Activated T-helper 2 cell treated with anti-CD3 and anti-CD28 coated beads, Interferon-gamma antibody, Interleukin-2, Interleukin-4, amounts not matched to agents 10 μg/mL and 5 μg/mL and 100 μg/mL, durations not matched to agents 14 hours and 24 hours and 36 hours (primary cell): Measurements from ENCODE around the gene SMS. TPM values are rescaled to one million over a fixed set of nuclear protein-coding genes. Genes with fewer than 3 reads are reported as not detected.
"Not testable (repeated sequence)": the region's sequence is repeated elsewhere in the genome, so short reads cannot be mapped to it uniquely, and the experiment has no call there.

ENCODE experiments used
- DNase-seq: peaks from one replicate; pipeline ENCODE4 v3.0.0; 2021; ENCODE audit warnings: low spot score
- H3K27ac Mint-ChIP-seq: one replicate; pipeline ENCODE4 v1.8.0; 2021; ENCODE audit warnings: mixed read lengths
- H3K27me3 Mint-ChIP-seq: one replicate; pipeline ENCODE4 v1.8.0; 2021; ENCODE audit warnings: low read depth, mixed read lengths
- H3K36me3 Mint-ChIP-seq: one replicate; pipeline ENCODE4 v1.8.0; 2021; ENCODE audit warnings: low read depth, mixed read lengths
- H3K4me1 Mint-ChIP-seq: one replicate; pipeline ENCODE4 v1.8.0; 2021; ENCODE audit warnings: low read depth, mixed read lengths
- H3K4me3 Mint-ChIP-seq: one replicate; pipeline ENCODE4 v1.8.0; 2021; ENCODE audit warnings: low read depth, mild to moderate bottlenecking, moderate library complexity, mixed read lengths
- H3K9me3 Mint-ChIP-seq: one replicate; pipeline ENCODE4 v1.8.0; 2021; ENCODE audit warnings: mixed read lengths
- intact Hi-C: fragments of 100-400 bp; cut with micrococcal nuclease; formaldehyde crosslinking; loops from one replicate; pipeline ENCODE4 v1.15.1; 2023
- total RNA-seq: library from RNA; stranded (reverse); gene quantifications from 2 replicates; pipeline ENCODE4 v1.2.3, GENCODE V29; 2022

Gene SMS
- total RNA-seq, 1 donor from 2014 or later = 143 TPM

DNA sequence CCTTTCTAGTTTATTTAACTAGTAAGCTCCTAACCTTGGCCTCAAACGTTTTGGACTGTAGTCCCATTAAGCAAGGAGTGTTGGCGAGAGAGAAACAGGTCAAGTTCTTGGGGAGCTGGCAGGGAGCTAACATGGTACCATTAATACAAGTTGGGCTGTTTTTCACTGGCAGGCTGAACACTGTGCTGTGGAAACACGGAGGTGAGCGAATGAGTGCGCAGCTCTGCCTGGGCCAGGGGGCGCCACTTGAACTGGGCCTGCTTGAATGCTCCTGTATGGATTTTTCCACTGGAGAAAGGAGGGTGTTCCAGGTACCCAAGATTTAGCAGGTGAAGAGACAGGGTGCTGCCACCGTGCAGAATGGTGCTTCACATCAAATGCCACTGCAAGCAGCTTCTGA, 7.4 kb upstream of the SMS start:
- H3K27me3 Mint-ChIP-seq = no peaks in the 10 kb centered on the region
- H3K27ac Mint-ChIP-seq = peak overlapping the region; percentile 62
- H3K4me1 Mint-ChIP-seq = peaks cover 31% of the 10 kb centered on the region
- H3K36me3 Mint-ChIP-seq = peaks cover 12% of the 10 kb centered on the region
- H3K4me3 Mint-ChIP-seq = no peak overlapping the region
- peaks cover 15% of the 10 kb centered on the region for H3K9me3 Mint-ChIP-seq
- intact Hi-C loops = loop anchor here (5.0 kb wide), 1 partner anchor 91 kb away; no protein-coding TSS in a partner anchor
- DNase-seq = no peak

DNA sequence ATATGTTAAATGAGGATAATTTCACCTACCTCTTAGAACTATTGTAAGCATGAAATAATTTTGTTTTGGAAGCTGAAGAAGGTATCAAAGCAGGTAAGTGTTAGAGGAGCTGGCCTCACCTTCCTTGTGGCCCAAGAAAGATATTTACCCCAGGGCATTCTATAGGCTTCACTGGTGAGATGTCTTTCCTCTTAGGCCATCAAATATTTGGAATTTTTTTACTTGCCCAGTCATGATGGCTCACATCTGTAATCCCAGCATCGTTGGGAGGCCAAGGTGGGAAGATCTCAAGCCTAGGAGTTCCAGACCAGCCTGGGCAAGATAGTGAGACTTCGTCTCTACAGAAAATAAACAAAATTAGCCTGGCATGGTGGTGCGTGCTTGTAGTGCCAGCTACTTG, 6.1 kb upstream of the SMS start:
- intact Hi-C loops = loop anchor here (5.0 kb wide), 1 partner anchor 92 kb away; no protein-coding TSS in a partner anchor
- Mint-ChIP-seq H3K9me3 (peaks cover 7% of the 10 kb centered on the region), H3K27me3 (no peaks in the 10 kb centered on the region), H3K27ac (no peak overlapping the region), H3K36me3 (peaks cover 5% of the 10 kb centered on the region), H3K4me1 (peaks cover 26% of the 10 kb centered on the region), H3K4me3 (no peak overlapping the region)
- no peak for DNase-seq

DNA sequence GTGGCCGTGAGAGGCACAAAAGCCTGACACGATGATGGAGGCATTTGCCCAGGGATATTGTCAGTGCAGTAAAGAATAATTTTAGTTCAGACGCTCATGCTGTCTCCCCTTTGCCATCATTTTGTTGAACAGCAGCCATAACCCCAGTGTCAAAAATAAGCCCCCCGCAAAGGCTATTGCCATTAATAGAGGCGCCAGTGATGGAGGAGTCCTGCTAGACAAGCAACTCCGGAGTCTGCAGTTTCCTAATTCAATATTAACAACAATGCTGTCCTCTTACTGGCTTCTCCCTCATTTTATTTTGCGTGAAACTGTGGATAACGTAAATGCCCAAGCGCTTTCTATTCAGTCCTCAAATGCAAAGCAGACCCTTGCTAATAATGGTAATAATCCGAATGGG, 603 bp upstream of the SMS start:
- Mint-ChIP-seq H3K36me3 (peaks cover 23% of the 10 kb centered on the region), H3K4me1 (peaks cover 31% of the 10 kb centered on the region), H3K4me3 (peak overlapping the region; percentile 51), H3K27ac (peak overlapping the region; percentile 84), H3K27me3 (no peaks in the 10 kb centered on the region), H3K9me3 (no peaks in the 10 kb centered on the region)
- DNase-seq = no peak
- intact Hi-C loops = loop anchor here (1.0 to 10.0 kb wide), 5 partner anchors 8 to 1415 kb away; partner anchors contain the start of gene MBTPS2

DNA sequence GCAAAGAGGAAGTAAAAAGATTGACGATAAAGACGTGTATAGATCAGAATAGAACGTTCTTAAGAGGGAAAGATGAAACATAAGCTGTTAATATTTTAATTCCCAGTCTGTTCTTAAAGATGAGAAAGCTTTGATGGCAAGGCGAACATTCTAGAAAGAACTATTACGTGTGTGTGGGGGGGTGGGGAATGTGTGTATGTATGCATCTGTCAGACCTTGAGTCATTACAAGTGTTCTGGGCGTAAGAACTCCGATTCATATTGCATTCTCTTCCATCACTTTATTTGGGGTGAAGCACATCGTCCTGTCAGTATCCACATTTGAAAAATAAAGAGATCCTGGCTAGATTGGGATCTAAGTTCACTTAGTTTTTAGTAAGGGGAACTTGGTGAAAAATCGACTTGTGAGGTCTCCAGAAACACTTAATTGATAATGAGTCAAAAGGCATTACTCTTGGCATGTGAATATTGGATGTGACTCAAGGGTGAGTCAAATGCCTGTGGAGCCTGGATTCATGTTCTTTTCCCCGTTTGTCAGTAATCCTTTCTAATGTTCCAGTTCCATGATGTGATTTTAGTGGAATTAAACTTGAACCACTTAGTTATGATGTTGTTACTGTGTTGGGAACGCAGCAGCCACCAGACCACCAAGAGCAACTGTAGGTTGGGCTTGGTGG, 3.1 kb downstream of the SMS start:
- peak overlapping the region; percentile 61 for H3K4me3 Mint-ChIP-seq
- H3K27me3 Mint-ChIP-seq = no peaks in the 10 kb centered on the region
- no peak for DNase-seq
- H3K27ac Mint-ChIP-seq = peak overlapping the region; percentile 74
- no peaks in the 10 kb centered on the region for H3K9me3 Mint-ChIP-seq
- H3K4me1 Mint-ChIP-seq = peaks cover 48% of the 10 kb centered on the region
- H3K36me3 Mint-ChIP-seq = peaks cover 30% of the 10 kb centered on the region
- intact Hi-C loops = loop anchor here (10.0 kb wide), 1 partner anchor 1419 kb away; no protein-coding TSS in a partner anchor

DNA sequence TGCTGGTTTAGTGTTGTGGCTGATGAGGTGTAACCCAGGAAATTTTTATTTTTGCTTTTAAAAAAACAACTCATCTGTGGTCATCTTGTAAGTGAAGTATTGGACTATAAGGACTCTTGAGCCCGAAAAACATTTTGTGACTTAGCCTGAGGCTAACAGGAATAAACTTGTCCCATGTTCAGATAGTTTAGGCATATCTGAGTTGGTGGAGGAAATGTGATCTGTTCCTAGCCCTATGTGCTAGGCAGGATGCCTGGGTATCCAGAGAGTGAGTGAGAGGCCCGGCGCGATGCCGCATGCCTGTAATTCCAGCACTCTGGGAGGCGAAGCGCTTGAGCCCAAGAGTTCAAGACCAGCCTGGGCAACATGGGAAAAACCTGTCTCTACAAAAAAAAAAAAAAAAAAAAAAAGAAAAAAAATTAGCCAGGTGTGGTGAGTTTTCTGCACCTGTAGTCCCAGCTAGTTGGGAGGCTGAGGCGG, 3.7 kb downstream of the SMS start:
- H3K4me1 Mint-ChIP-seq = peaks cover 50% of the 10 kb centered on the region

DNA sequence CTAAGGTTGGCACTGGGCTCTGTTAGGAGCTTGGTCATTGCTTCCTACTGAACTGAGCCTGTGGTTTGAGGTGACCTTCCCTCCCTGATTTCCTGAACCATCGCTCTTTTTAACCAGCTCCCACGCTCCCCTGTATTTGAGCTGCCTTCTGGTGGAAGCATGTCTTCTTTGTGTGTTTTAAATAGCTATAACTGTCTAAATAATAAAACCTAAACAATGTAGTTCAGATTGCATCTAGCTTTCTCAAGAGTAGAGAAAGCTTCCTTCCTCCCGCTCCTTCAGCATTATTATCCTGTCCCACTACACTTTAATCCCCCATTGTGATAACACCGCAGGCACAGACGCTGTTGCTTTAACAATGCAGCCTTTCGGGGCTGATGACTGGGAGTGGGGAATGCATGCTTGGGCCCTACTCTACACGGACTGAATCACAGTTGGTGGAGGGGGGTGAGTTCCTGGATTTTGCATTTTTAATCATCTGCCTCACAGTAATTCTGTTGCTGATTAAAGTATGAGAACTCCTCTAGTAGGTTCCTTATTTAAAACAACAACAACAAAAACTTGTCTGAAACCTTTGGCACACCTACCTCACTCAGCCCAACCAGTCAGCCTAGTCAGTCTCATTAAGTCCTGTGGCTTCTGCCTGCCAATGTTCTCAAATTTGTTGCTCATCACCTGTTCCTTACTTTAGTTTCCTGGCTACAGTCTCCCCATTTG, 6.6 kb downstream of the SMS start:
- intact Hi-C loops = loop anchor here (10.0 kb wide), 1 partner anchor 1422 kb away; no protein-coding TSS in a partner anchor
- H3K36me3 Mint-ChIP-seq = peaks cover 29% of the 10 kb centered on the region
- peak overlapping the region; percentile 49 for H3K27ac Mint-ChIP-seq
- no peak for DNase-seq
- H3K27me3 Mint-ChIP-seq = no peaks in the 10 kb centered on the region
- H3K9me3 Mint-ChIP-seq = no peaks in the 10 kb centered on the region
- no peak overlapping the region for H3K4me3 Mint-ChIP-seq
- peaks cover 45% of the 10 kb centered on the region for H3K4me1 Mint-ChIP-seq

More for the DNA sequence above, 3.7 kb downstream of the SMS start:
- Mint-ChIP-seq H3K27me3 (no peaks in the 10 kb centered on the region), H3K36me3 (peaks cover 30% of the 10 kb centered on the region), H3K27ac (no peak overlapping the region), H3K9me3 (no peaks in the 10 kb centered on the region), H3K4me3 (no peak overlapping the region)
- intact Hi-C loops = loop anchor here (10.0 kb wide), 1 partner anchor 1419 kb away; no protein-coding TSS in a partner anchor
- DNase-seq = no peak

DNA sequence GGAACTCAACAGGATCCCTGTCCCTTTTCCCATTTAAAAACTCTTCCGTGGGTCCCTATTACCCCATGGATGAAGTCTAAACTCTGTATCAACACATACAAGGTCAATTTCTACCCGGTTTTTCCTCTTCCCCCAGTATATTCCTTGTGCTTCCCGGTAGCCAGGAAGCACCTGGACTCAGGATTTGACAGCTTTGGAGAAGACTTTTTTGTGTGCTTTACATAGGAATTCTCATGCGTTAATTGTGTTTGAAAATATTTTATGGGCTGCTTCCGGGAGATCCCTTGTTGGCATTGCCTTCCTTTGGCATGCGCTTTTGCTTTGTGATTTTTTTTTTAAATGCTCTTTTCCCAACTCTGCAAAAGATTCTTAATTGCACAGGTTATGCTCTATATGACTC, 7.2 kb downstream of the SMS start:
- peaks cover 42% of the 10 kb centered on the region for H3K4me1 Mint-ChIP-seq
- no peak for DNase-seq
- intact Hi-C loops = loop anchor here (10.0 kb wide), 1 partner anchor 1423 kb away; no protein-coding TSS in a partner anchor
- peaks cover 24% of the 10 kb centered on the region for H3K36me3 Mint-ChIP-seq
- no peaks in the 10 kb centered on the region for H3K9me3 Mint-ChIP-seq
- H3K4me3 Mint-ChIP-seq = no peak overlapping the region
- H3K27me3 Mint-ChIP-seq = no peaks in the 10 kb centered on the region
- H3K27ac Mint-ChIP-seq = no peak overlapping the region

DNA sequence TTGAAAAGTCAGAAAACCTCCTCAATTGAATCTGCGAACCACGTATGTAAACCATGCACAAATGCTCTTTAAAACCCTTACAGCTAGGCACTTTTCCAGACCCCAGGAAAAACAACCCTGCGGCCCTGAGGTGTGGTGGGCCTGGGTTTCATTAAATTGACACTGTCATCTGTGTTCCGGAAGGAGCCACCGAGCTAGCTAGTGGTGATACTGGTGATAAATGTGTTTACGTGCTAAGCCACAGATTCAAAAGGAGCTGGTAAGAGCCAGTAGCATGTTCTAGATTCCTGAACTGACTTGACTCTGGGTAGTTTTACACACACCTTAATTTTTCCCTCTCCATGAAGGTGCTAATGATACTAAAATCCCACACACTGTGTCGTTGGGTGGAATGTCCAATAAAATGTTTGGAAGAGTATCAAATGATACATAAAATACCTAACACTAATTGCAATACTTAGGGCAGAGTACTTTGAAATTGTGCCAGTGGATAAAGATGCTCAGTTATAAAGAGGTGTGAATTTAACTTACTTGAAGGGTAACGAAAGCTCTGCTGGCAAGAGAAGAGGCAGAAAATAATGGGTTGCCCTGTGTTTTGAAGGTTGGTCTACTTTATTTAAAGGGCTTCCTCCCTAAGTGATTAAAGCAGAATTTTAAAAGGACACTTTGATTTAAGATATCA, 8.5 kb downstream of the SMS start:
- H3K4me1 Mint-ChIP-seq = peaks cover 31% of the 10 kb centered on the region
- no peak overlapping the region for H3K4me3 Mint-ChIP-seq
- peaks cover 16% of the 10 kb centered on the region for H3K36me3 Mint-ChIP-seq
- no peaks in the 10 kb centered on the region for H3K9me3 Mint-ChIP-seq
- H3K27ac Mint-ChIP-seq = no peak overlapping the region
- DNase-seq = no peak
- no peaks in the 10 kb centered on the region for H3K27me3 Mint-ChIP-seq
- intact Hi-C loops = loop anchor here (10.0 kb wide), 1 partner anchor 1424 kb away; no protein-coding TSS in a partner anchor

DNA sequence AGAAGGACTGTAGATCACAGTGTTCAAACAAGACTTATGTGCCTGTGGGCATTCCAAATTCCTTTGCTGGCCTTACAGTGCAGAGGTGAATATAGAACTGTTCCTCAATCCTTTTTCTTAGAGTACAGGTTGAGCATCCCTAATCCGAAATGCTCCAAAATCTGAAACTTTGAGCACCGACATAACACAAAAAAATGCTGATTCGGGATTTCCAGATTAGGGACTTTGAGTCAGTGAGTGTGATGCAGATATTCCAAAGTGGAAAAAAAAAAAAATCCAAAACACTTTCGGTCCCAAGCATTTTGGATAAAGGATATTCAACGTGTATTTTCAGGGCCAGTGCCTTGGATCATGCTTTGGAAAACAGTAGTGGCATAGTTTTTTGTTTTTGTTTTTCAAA, 9.2 kb downstream of the SMS start:
- H3K27me3 Mint-ChIP-seq = no peaks in the 10 kb centered on the region
- no peak for DNase-seq
- H3K4me3 Mint-ChIP-seq = no peak overlapping the region
- H3K4me1 Mint-ChIP-seq = peaks cover 30% of the 10 kb centered on the region
- H3K9me3 Mint-ChIP-seq = no peaks in the 10 kb centered on the region
- no peak overlapping the region for H3K27ac Mint-ChIP-seq
- peaks cover 14% of the 10 kb centered on the region for H3K36me3 Mint-ChIP-seq
- intact Hi-C loops = loop anchor here (10.0 kb wide), 1 partner anchor 1425 kb away; no protein-coding TSS in a partner anchor

DNA sequence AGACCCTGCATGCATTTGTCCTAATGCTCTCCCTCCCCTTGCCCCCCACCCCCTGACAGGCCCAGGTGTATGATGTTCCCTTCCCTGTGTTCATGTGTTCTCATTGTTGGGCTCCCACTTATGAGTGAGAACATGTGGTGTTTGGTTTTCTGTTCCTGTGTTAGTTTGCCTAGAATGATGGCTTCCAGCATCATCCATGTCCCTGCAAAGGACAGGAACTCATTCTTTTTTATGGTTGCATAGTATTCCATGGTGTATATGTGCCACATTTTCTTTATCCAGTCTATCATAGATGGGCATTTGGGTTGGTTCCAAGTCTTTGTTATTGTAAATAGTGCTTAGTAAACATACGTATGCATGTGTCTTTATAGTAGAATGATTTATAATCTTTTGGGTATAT, 10.0 kb downstream of the SMS start:
- H3K27me3 Mint-ChIP-seq, H3K27ac Mint-ChIP-seq, DNase-seq, intact Hi-C loops, H3K4me3 Mint-ChIP-seq, H3K9me3 Mint-ChIP-seq: not testable (repeated sequence)
- Mint-ChIP-seq H3K4me1 (peaks cover 31% of the 10 kb centered on the region), H3K36me3 (peaks cover 16% of the 10 kb centered on the region)

DNA sequence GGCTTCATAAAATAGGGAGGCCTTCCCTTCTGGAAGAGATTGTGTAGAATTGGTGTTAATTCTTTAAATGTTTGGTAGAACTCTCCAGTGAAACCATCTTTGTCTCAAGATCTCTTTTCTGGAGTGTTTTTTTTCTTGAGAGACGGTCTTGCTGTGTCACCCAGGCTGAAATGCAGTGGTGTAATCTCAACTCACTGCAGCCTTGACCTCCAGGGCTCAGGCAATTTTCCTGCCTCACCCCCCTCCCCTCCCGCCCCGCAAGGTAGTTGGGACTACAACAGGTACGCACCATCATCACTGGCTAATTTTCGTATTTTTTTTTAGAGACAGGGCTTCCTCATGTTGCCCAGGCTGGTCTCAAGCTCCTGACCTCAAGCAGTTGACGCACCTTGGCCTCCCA, 12.1 kb downstream of the SMS start:
- intact Hi-C loops = no loop called here
- Mint-ChIP-seq H3K27ac (no peak overlapping the region), H3K4me3 (no peak overlapping the region), H3K4me1 (peaks cover 24% of the 10 kb centered on the region), H3K36me3 (peaks cover 16% of the 10 kb centered on the region), H3K9me3 (no peaks in the 10 kb centered on the region), H3K27me3 (no peaks in the 10 kb centered on the region)
- no peak for DNase-seq

DNA sequence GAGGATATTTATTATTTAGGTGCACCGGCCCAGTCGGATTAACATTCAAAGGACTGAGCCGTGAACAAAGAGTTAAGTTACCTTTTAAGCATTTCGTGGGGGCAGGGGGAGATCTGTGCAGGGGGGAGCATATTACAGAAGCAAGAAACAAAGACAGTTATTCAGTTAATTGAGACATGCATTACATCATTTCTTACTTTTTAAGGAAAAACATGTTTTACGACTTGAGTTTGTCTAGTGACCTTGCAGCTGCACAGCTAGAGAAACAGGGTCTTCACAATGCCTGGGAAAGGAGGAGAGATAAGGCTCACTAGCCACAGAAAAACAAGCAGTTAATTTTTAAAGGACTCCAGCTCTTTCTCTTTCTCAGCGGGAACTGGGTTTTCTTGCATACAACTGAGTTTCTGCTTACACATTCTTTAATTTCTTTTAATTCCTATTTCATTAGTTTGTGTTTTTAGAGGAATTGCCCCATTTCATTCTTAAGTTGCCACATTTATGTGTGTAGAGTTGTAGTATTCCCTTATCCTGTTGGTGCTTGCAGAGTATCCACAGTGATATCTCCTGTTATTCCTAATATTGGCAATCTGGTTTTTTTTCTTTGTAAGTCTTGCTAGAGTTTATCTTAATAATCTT, 12.8 kb downstream of the SMS start:
- H3K9me3 Mint-ChIP-seq, H3K27me3 Mint-ChIP-seq, DNase-seq, intact Hi-C loops, H3K4me3 Mint-ChIP-seq, H3K27ac Mint-ChIP-seq: not testable (repeated sequence)
- Mint-ChIP-seq H3K4me1 (peaks cover 25% of the 10 kb centered on the region), H3K36me3 (peaks cover 18% of the 10 kb centered on the region)
